ENCODE data around the gene NDST3. TPM values are rescaled to one million over a fixed set of nuclear protein-coding genes. Genes with fewer than 3 reads are reported as not detected.
A peak's percentile ranks its signal among the peaks of the same experiment; 100 is the strongest.

Gene NDST3
- total and polyA plus RNA-seq, 8 donors, result 0.13 to 1.5 (median 0.37) TPM; not detected in 3

- peaks cover 11 to 47% (median 32%) of the 10 kb centered on the region in 4 donors for H3K4me1 ChIP-seq
- no peaks in the 10 kb centered on the region for H3K9me3 ChIP-seq
- 5 to 19% (median 10%) methylated on average over 2 of the region's 2 CpGs for WGBS, 5 donors
- DNase-seq, result no peak
- intact Hi-C loops (cut with DNase I; ENCODE audit: low total_unique reads), result loop anchor here (5.0 kb wide), 1 partner anchor 72 kb away; the partner anchor contains the start of gene PRSS12
- H3K27ac ChIP-seq, result peak overlapping the region in 4 of 5 donors; percentile 94 to 98 (median 96)
- TF ChIP-seq POLR2AphosphoS5 (IDR thresholded peaks at IDR 0.05), result no peak
- H3K4me3 ChIP-seq, result peak overlapping the region; percentile 67 to 85 (median 80)
- no peaks in the 10 kb centered on the region for H3K27me3 ChIP-seq
- H3K36me3 ChIP-seq, result peaks cover 0 to 25% (median 7%) of the 10 kb centered on the region in 4 donors
Observed at GRCh38 chr4:118279920-118280432, 245.7 kb downstream of the NDST3 start.

GRCh38 chr4:118280501-118281218 is 246.4 kb downstream of the NDST3 start:
- peaks cover 11 to 47% (median 32%) of the 10 kb centered on the region in 4 donors for H3K4me1 ChIP-seq
- no peaks in the 10 kb centered on the region for H3K9me3 ChIP-seq
- 2 to 9% (median 7%) methylated on average over 2 of the region's 2 CpGs for WGBS, 5 donors
- H3K36me3 ChIP-seq, result peaks cover 0 to 25% (median 7%) of the 10 kb centered on the region in 4 donors
- TF ChIP-seq CTCF (IDR thresholded peaks at IDR 0.05) (peak in 5 of 7 experiments; percentile 5 to 46 (median 32)), EP300 (IDR thresholded peaks at IDR 0.05) (no peak), POLR2AphosphoS5 (IDR thresholded peaks at IDR 0.05) (peak in 1 of 3 donors; percentile 67), POLR2A (IDR thresholded peaks at IDR 0.05) (no peak)
- H3K27me3 ChIP-seq, result no peaks in the 10 kb centered on the region
- DNase-seq, result peak; percentile 55 to 91
- peak overlapping the region in 4 of 5 donors; percentile 16 to 98 (median 95) for H3K27ac ChIP-seq
- intact Hi-C loops (cut with DNase I; ENCODE audit: low total_unique reads), result loop anchor here (5.0 kb wide), 1 partner anchor 72 kb away; the partner anchor contains the start of gene PRSS12
- peak overlapping the region in 2 of 4 donors; percentile 76 to 85 for H3K4me3 ChIP-seq

- intact Hi-C loops (cut with DNase I; ENCODE audit: low total_unique reads), result loop anchor here (5.0 kb wide), 1 partner anchor 70 kb away; the partner anchor contains the start of gene PRSS12
- no peak overlapping the region for H3K4me3 ChIP-seq
- H3K9me3 ChIP-seq, result no peaks in the 10 kb centered on the region
- WGBS, 5 donors, result 26 to 38% (median 36%) methylated on average over 9 of the region's 9 CpGs
- H3K27me3 ChIP-seq, result no peaks in the 10 kb centered on the region
- peak overlapping the region in 4 of 5 donors; percentile 16 to 98 (median 53) for H3K27ac ChIP-seq
- peaks cover 0 to 25% (median 7%) of the 10 kb centered on the region in 4 donors for H3K36me3 ChIP-seq
- peak in 1 of 2 donors; percentile 43 for DNase-seq
- TF ChIP-seq POLR2AphosphoS5 (IDR thresholded peaks at IDR 0.05) (peak in 1 of 3 donors; percentile 40), POLR2A (IDR thresholded peaks at IDR 0.05) (no peak)
- H3K4me1 ChIP-seq, result peaks cover 11 to 47% (median 30%) of the 10 kb centered on the region in 4 donors
Observed at GRCh38 chr4:118281611-118282442, 247.5 kb downstream of the NDST3 start.

GRCh38 chr4:118282692-118283091 is 248.4 kb downstream of the NDST3 start:
- intact Hi-C loops (cut with DNase I; ENCODE audit: low total_unique reads), result loop anchor here (5.0 kb wide), 1 partner anchor 70 kb away; the partner anchor contains the start of gene PRSS12
- DNase-seq, result no peak
- H3K27ac ChIP-seq, result no peak overlapping the region
- H3K9me3 ChIP-seq, result no peaks in the 10 kb centered on the region
- TF ChIP-seq POLR2AphosphoS5 (IDR thresholded peaks at IDR 0.05) (peak in 1 of 3 donors; percentile 55), POLR2A (IDR thresholded peaks at IDR 0.05) (no peak)
- H3K36me3 ChIP-seq, result peaks cover 0 to 25% (median 7%) of the 10 kb centered on the region in 4 donors
- no peaks in the 10 kb centered on the region for H3K27me3 ChIP-seq
- WGBS, 5 donors, result 18 to 47% (median 29%) methylated on average over 4 of the region's 4 CpGs
- H3K4me3 ChIP-seq, result no peak overlapping the region
- peaks cover 11 to 39% (median 29%) of the 10 kb centered on the region in 4 donors for H3K4me1 ChIP-seq

- intact Hi-C loops (cut with DNase I; ENCODE audit: low total_unique reads), result loop anchor here (5.0 kb wide), 1 partner anchor 68 kb away; the partner anchor contains the start of gene PRSS12
- peaks cover 0 to 25% (median 7%) of the 10 kb centered on the region in 4 donors for H3K36me3 ChIP-seq
- peaks cover 11 to 34% (median 29%) of the 10 kb centered on the region in 4 donors for H3K4me1 ChIP-seq
- H3K4me3 ChIP-seq, result no peak overlapping the region
- no peaks in the 10 kb centered on the region for H3K9me3 ChIP-seq
- TF ChIP-seq EP300 (IDR thresholded peaks at IDR 0.05), result no peak
- no peak for TF ChIP-seq POLR2AphosphoS5 (IDR thresholded peaks at IDR 0.05)
- TF ChIP-seq CTCF (IDR thresholded peaks at IDR 0.05), result no peak
- WGBS, 5 donors, result 49 to 71% (median 60%) methylated on average over 3 of the region's 3 CpGs
- DNase-seq, result no peak
- H3K27me3 ChIP-seq, result no peaks in the 10 kb centered on the region
- H3K27ac ChIP-seq, result no peak overlapping the region
Observed at GRCh38 chr4:118284169-118284568, 249.9 kb downstream of the NDST3 start.
